Activated T-helper 1 cell treated with anti-CD3 and anti-CD28 coated beads, Interleukin-12 subunit alpha, Interleukin-12 subunit beta, Interleukin-2, Interleukin-4 antibody, amounts not matched to agents 30 ng/mL and 10 ng/mL and 1 ng/mL, durations not matched to agents 14 hours and 24 hours and 36 hours (primary cell): ENCODE results near the gene EXD2. TPM values are rescaled to one million over a fixed set of nuclear protein-coding genes. Genes with fewer than 3 reads are reported as not detected.

Source experiments
- DNase-seq: peaks from one replicate; pipeline ENCODE4 v3.0.0; 2021; ENCODE audit warnings: low spot score
- H3K27ac Mint-ChIP-seq: one replicate; pipeline ENCODE4 v1.8.0; 2021; ENCODE audit warnings: mild to moderate bottlenecking, mixed read lengths
- H3K27me3 Mint-ChIP-seq: one replicate; pipeline ENCODE4 v1.8.0; 2022; ENCODE audit warnings: mild to moderate bottlenecking, moderate library complexity, mixed read lengths; ENCODE audit not compliant: insufficient read depth
- H3K36me3 Mint-ChIP-seq: one replicate; pipeline ENCODE4 v1.8.0; 2021; ENCODE audit warnings: low read depth, mixed read lengths
- H3K4me1 Mint-ChIP-seq: one replicate; pipeline ENCODE4 v1.8.0; 2021; ENCODE audit warnings: low read depth, mixed read lengths
- H3K4me3 Mint-ChIP-seq: one replicate; pipeline ENCODE4 v1.8.0; 2021; ENCODE audit warnings: mild to moderate bottlenecking, moderate library complexity, mixed read lengths
- H3K9me3 Mint-ChIP-seq: one replicate; pipeline ENCODE4 v1.8.0; 2021; ENCODE audit warnings: mixed read lengths
- intact Hi-C: fragments of 100-400 bp; cut with micrococcal nuclease; formaldehyde crosslinking; loops from one replicate; pipeline ENCODE4 v1.15.1; 2024
- total RNA-seq: library from RNA; stranded (reverse); gene quantifications from 2 replicates; pipeline ENCODE4 v1.2.3, GENCODE V29; 2022

The EXD2 gene
- 6.3 and 6.5 TPM in 2 replicates for total RNA-seq

- Mint-ChIP-seq H3K27me3 (peaks cover 2% of the 10 kb centered on the region), H3K9me3 (no peaks in the 10 kb centered on the region), H3K27ac (peak within 1 kb of the TSS; percentile 82), H3K4me3 (peak within 1 kb of the TSS; percentile 89), H3K36me3 (peaks cover 5% of the 10 kb centered on the region), H3K4me1 (peaks cover 36% of the 10 kb centered on the region)
- intact Hi-C loops, result loop anchor here (1.0 to 5.0 kb wide), 3 partner anchors 38 to 207 kb away; partner anchors contain the start of genes DCAF5, ERH and SLC39A9
- peak; percentile 45 for DNase-seq
Measured at GRCh38 chr14:69191340-69192111, at the start of gene EXD2. Gene EXD2, plus strand, starts transcription at chr14:69191498. Its CDS starts 17,973 bp downstream, at chr14:69209471.

- Mint-ChIP-seq H3K27me3 (no peaks in the 10 kb centered on the region), H3K4me3 (no peak overlapping the region), H3K27ac (no peak overlapping the region), H3K4me1 (peaks cover 17% of the 10 kb centered on the region), H3K9me3 (no peaks in the 10 kb centered on the region), H3K36me3 (peaks cover 14% of the 10 kb centered on the region)
- intact Hi-C loops, result no loop called here
- no peak for DNase-seq
Measured at GRCh38 chr14:69141550-69141949, 49.7 kb upstream of the EXD2 start.

- Mint-ChIP-seq H3K9me3 (no peaks in the 10 kb centered on the region), H3K4me1 (peaks cover 17% of the 10 kb centered on the region), H3K27ac (no peak overlapping the region), H3K36me3 (peaks cover 16% of the 10 kb centered on the region), H3K4me3 (no peak overlapping the region), H3K27me3 (no peaks in the 10 kb centered on the region)
- intact Hi-C loops, result no loop called here
- DNase-seq, result no peak
Measured at GRCh38 chr14:69142101-69142500, 49.2 kb upstream of the EXD2 start.

- Mint-ChIP-seq H3K36me3 (peaks cover 29% of the 10 kb centered on the region), H3K27ac (no peak overlapping the region), H3K4me3 (peak overlapping the region; percentile 88), H3K27me3 (peaks cover 10% of the 10 kb centered on the region), H3K4me1 (peaks cover 50% of the 10 kb centered on the region), H3K9me3 (no peaks in the 10 kb centered on the region)
- intact Hi-C loops, result loop anchor here (5.0 to 10.0 kb wide), 5 partner anchors 172 to 1332 kb away; partner anchors contain the start of genes ACTN1, COX16, RAD51B and SUSD6
- DNase-seq, result no peak
Measured at GRCh38 chr14:69149461-69150244, 41.6 kb upstream of the EXD2 start.

- intact Hi-C loops, result loop anchor here (2.0 to 10.0 kb wide), 7 partner anchors 23 to 1334 kb away; partner anchors contain the start of genes ACTN1, COX16, RAD51B and SRSF5
- Mint-ChIP-seq H3K27ac (peak overlapping the region; percentile 92), H3K36me3 (peaks cover 23% of the 10 kb centered on the region), H3K27me3 (peaks cover 26% of the 10 kb centered on the region), H3K4me1 (peaks cover 43% of the 10 kb centered on the region), H3K9me3 (no peaks in the 10 kb centered on the region), H3K4me3 (peak overlapping the region; percentile 90)
- DNase-seq, result peak; percentile 73
Measured at GRCh38 chr14:69151458-69152180, 39.7 kb upstream of the EXD2 start.

- intact Hi-C loops, result loop anchor here (2.0 to 10.0 kb wide), 7 partner anchors 24 to 1335 kb away; partner anchors contain the start of genes ACTN1, COX16, RAD51B and SRSF5
- no peak for DNase-seq
- no peaks in the 10 kb centered on the region for H3K9me3 Mint-ChIP-seq
Measured at GRCh38 chr14:69152181-69152901, 39.0 kb upstream of the EXD2 start.

GRCh38 chr14:69152902-69153151 is 38.5 kb upstream of the EXD2 start, which contains the start of gene DCAF5:
Gene DCAF5, minus strand, starts transcription at chr14:69153119. Its CDS starts 141 bp downstream, at chr14:69152978.
- Mint-ChIP-seq H3K27me3 (peaks cover 38% of the 10 kb centered on the region), H3K4me3 (peak within 1 kb of the TSS; percentile 90), H3K4me1 (peaks cover 36% of the 10 kb centered on the region), H3K36me3 (peaks cover 16% of the 10 kb centered on the region), H3K27ac (peak within 1 kb of the TSS; percentile 92), H3K9me3 (no peaks in the 10 kb centered on the region)
- no peak for DNase-seq
- intact Hi-C loops, result loop anchor here (1.0 to 10.0 kb wide), 9 partner anchors 24 to 1336 kb away; partner anchors contain the start of genes ACTN1, COX16, ERH and EXD2

More at GRCh38 chr14:69152181-69152901, 39.0 kb upstream of the EXD2 start:
- Mint-ChIP-seq H3K27me3 (peaks cover 33% of the 10 kb centered on the region), H3K4me1 (peaks cover 40% of the 10 kb centered on the region), H3K27ac (peak overlapping the region; percentile 92), H3K4me3 (peak overlapping the region; percentile 90), H3K36me3 (peaks cover 19% of the 10 kb centered on the region)

- Mint-ChIP-seq H3K36me3 (peaks cover 16% of the 10 kb centered on the region), H3K27ac (peak overlapping the region; percentile 92), H3K9me3 (no peaks in the 10 kb centered on the region), H3K4me3 (peak overlapping the region; percentile 90), H3K4me1 (peaks cover 33% of the 10 kb centered on the region), H3K27me3 (peaks cover 39% of the 10 kb centered on the region)
- DNase-seq, result peak; percentile 90
- intact Hi-C loops, result loop anchor here (1.0 to 10.0 kb wide), 9 partner anchors 25 to 1336 kb away; partner anchors contain the start of genes ACTN1, COX16, ERH and EXD2
Measured at GRCh38 chr14:69153152-69153872, 38.0 kb upstream of the EXD2 start.

GRCh38 chr14:69153873-69154270 is 37.4 kb upstream of the EXD2 start:
- Mint-ChIP-seq H3K36me3 (peaks cover 12% of the 10 kb centered on the region), H3K4me3 (peak overlapping the region; percentile 90), H3K27me3 (peaks cover 44% of the 10 kb centered on the region), H3K27ac (peak overlapping the region; percentile 92), H3K9me3 (no peaks in the 10 kb centered on the region), H3K4me1 (peaks cover 29% of the 10 kb centered on the region)
- DNase-seq, result no peak
- intact Hi-C loops, result loop anchor here (1.0 to 10.0 kb wide), 9 partner anchors 25 to 1337 kb away; partner anchors contain the start of genes ACTN1, COX16, ERH and EXD2

GRCh38 chr14:69154779-69155178 is 36.5 kb upstream of the EXD2 start:
- H3K27me3 Mint-ChIP-seq, result peaks cover 53% of the 10 kb centered on the region
- H3K4me3 Mint-ChIP-seq, result no peak overlapping the region
- H3K9me3 Mint-ChIP-seq, result no peaks in the 10 kb centered on the region
- no peak for DNase-seq
- intact Hi-C loops, result loop anchor here (5.0 to 10.0 kb wide), 5 partner anchors 177 to 1337 kb away; partner anchors contain the start of genes ACTN1, COX16, RAD51B and SUSD6
- peaks cover 6% of the 10 kb centered on the region for H3K36me3 Mint-ChIP-seq
- H3K4me1 Mint-ChIP-seq, result peaks cover 21% of the 10 kb centered on the region
- no peak overlapping the region for H3K27ac Mint-ChIP-seq

- no peak overlapping the region for H3K4me3 Mint-ChIP-seq
Measured at GRCh38 chr14:69156224-69156623, 35.1 kb upstream of the EXD2 start.

More at GRCh38 chr14:69156224-69156623, 35.1 kb upstream of the EXD2 start:
- Mint-ChIP-seq H3K9me3 (no peaks in the 10 kb centered on the region), H3K4me1 (peaks cover 7% of the 10 kb centered on the region), H3K36me3 (peaks cover 4% of the 10 kb centered on the region), H3K27ac (no peak overlapping the region), H3K27me3 (peaks cover 65% of the 10 kb centered on the region)
- intact Hi-C loops, result loop anchor here (10.0 kb wide), 1 partner anchor 459 kb away; the partner anchor contains the start of gene SUSD6
- DNase-seq, result no peak
